Astrocyte of the cerebellum (primary cell): ENCODE measurements around the gene RWDD2A.

Experiments
- DNase-seq: peaks from one replicate; pipeline ENCODE4 v3.0.0-alpha.2; 2011; ENCODE audit warnings: low read depth
- H3K4me3 ChIP-seq: 2 replicates; pipeline ENCODE4 v1.5.1; 2011; ENCODE audit warnings: mild to moderate bottlenecking, low read depth, low read length, moderate library complexity
- in situ Hi-C: cut with HindIII; loops from 2 replicates; pipeline ENCODE4 v1.10.0; 2017; ENCODE audit warnings: low sequenced_read_pairs
- TF ChIP-seq, protein P1 (sequence below): IDR thresholded peaks from 2 replicates; pipeline ENCODE4 v1.5.1; 2012; ENCODE audit warnings: low read length, low read depth, moderate library complexity, mild to moderate bottlenecking; ENCODE audit errors: missing control alignments

The RWDD2A gene

GRCh38 chr6:83226517-83226916 lies 33.4 kb downstream of the RWDD2A start:
- in situ Hi-C loops: no loop called here
- H3K4me3 ChIP-seq: no peak overlapping the region
- DNase-seq: no peak
- TF ChIP-seq, protein P1, sequence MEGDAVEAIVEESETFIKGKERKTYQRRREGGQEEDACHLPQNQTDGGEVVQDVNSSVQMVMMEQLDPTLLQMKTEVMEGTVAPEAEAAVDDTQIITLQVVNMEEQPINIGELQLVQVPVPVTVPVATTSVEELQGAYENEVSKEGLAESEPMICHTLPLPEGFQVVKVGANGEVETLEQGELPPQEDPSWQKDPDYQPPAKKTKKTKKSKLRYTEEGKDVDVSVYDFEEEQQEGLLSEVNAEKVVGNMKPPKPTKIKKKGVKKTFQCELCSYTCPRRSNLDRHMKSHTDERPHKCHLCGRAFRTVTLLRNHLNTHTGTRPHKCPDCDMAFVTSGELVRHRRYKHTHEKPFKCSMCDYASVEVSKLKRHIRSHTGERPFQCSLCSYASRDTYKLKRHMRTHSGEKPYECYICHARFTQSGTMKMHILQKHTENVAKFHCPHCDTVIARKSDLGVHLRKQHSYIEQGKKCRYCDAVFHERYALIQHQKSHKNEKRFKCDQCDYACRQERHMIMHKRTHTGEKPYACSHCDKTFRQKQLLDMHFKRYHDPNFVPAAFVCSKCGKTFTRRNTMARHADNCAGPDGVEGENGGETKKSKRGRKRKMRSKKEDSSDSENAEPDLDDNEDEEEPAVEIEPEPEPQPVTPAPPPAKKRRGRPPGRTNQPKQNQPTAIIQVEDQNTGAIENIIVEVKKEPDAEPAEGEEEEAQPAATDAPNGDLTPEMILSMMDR: no peak

DNA sequence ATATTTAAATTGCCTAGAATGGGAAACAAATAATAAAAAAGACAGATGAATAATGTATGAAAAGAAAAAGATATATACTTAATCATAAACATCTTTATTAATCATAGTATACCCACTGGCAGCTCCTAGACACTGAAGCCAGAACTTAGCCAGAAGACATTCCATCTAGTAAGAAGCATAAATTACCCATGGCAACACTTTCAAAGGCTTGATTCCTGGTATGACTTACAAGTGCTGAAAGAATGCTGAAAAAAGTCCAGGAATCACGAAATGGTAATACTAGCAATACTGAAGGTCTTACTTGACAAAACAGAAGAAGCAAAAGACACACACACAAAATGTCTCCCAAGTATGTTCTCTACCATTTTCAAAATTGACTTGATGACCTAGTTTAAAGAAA lies 38.0 kb downstream of the RWDD2A start:
- TF ChIP-seq, protein P1: no peak
- peak; percentile 73 for DNase-seq
- in situ Hi-C loops: no loop called here
- no peak overlapping the region for H3K4me3 ChIP-seq

GRCh38 chr6:83247471-83247870 lies 54.3 kb downstream of the RWDD2A start:
- no peak overlapping the region for H3K4me3 ChIP-seq
- in situ Hi-C loops: no loop called here
- DNase-seq: no peak
- TF ChIP-seq, protein P1: no peak
